DOHH2 (cell line): Measurements from ENCODE around the gene CDC37L1.

Source experiments
- CTCF ChIP-seq: fragments of 200-600 bp; sonication (generic); IDR thresholded peaks from one replicate; pipeline ENCODE4 v1.5.1; 2014; ENCODE audit warnings: antibody characterized with exemption, mild to moderate bottlenecking, low read depth, low read length; ENCODE audit not compliant: poor library complexity, severe bottlenecking
- EZH2phosphoT487 ChIP-seq: fragments of 200-600 bp; sonication (generic); IDR thresholded peaks from 2 replicates; pipeline ENCODE4 v1.6.1; 2017; ENCODE audit warnings: borderline replicate concordance, mild to moderate bottlenecking, antibody characterized with exemption, low read length, moderate library complexity, mixed read lengths

- TF ChIP-seq CTCF (no peak), EZH2phosphoT487 (no peak)
These were observed 75.7 kb downstream of the CDC37L1 start for GRCh38 chr9:4755026-4755609.
